GM23248 (cell line): ENCODE results near the gene GAK. TPM values are rescaled to one million over a fixed set of nuclear protein-coding genes. Genes with fewer than 3 reads are reported as not detected.
"Not testable (repeated sequence)": the region's sequence is repeated elsewhere in the genome, so short reads cannot be mapped to it uniquely, and the experiment has no call there.

ENCODE experiments used
- DNase-seq: peaks from one replicate; pipeline ENCODE4 v3.0.0-alpha.2; 2015
- H2AFZ ChIP-seq: fragments of 200-600 bp; sonication (generic); 2 replicates; pipeline ENCODE4 v1.6.1; 2016; ENCODE audit warnings: antibody characterized with exemption
- H3F3A ChIP-seq: fragments of 200-600 bp; sonication (generic); 2 replicates; pipeline ENCODE4 v1.6.1; 2016; ENCODE audit warnings: mild to moderate bottlenecking, antibody characterized with exemption, mixed run types; ENCODE audit not compliant: insufficient read depth
- H3K27ac ChIP-seq: fragments of 200-600 bp; sonication (generic); 2 replicates; pipeline ENCODE4 v1.5.1; 2016; ENCODE audit warnings: mild to moderate bottlenecking
- H3K27me3 ChIP-seq: fragments of 200-600 bp; sonication (generic); replicated peaks from 2 replicates; pipeline ENCODE4 v1.6.1; 2016; ENCODE audit warnings: mild to moderate bottlenecking; ENCODE audit not compliant: insufficient read depth
- H3K36me3 ChIP-seq: fragments of 200-600 bp; sonication (generic); 2 replicates; pipeline ENCODE4 v1.6.1; 2016; ENCODE audit warnings: low read depth, mild to moderate bottlenecking
- H3K4me1 ChIP-seq: fragments of 200-600 bp; sonication (generic); 2 replicates; pipeline ENCODE4 v1.6.1; 2016; ENCODE audit warnings: mild to moderate bottlenecking; ENCODE audit not compliant: insufficient read depth
- H3K4me2 ChIP-seq: fragments of 200-600 bp; sonication (generic); one replicate; pipeline ENCODE4 v1.6.1; 2016; ENCODE audit warnings: mild to moderate bottlenecking; ENCODE audit not compliant: unreplicated experiment
- H3K4me3 ChIP-seq: fragments of 200-600 bp; sonication (generic); 2 replicates; pipeline ENCODE4 v1.5.1; 2016; ENCODE audit warnings: mild to moderate bottlenecking
- H3K79me2 ChIP-seq: fragments of 200-600 bp; sonication (generic); 2 replicates; pipeline ENCODE4 v1.6.1; 2016; ENCODE audit warnings: mild to moderate bottlenecking; ENCODE audit not compliant: insufficient read depth
- H3K9ac ChIP-seq: fragments of 200-600 bp; sonication (generic); 2 replicates; pipeline ENCODE4 v1.6.1; 2016; ENCODE audit warnings: mild to moderate bottlenecking
- H3K9me2 ChIP-seq: fragments of 200-600 bp; sonication (generic); 2 replicates; pipeline ENCODE4 v1.6.1; 2016; ENCODE audit warnings: mixed run types, mild to moderate bottlenecking, moderate library complexity; ENCODE audit not compliant: insufficient read depth
- H3K9me3 ChIP-seq: fragments of 200-600 bp; sonication (generic); one replicate; pipeline ENCODE4 v1.6.1; 2017; ENCODE audit warnings: low read depth
- H4K20me1 ChIP-seq: fragments of 200-600 bp; sonication (generic); 2 replicates; pipeline ENCODE4 v1.6.0; 2016; ENCODE audit not compliant: insufficient read depth
- EZH2 ChIP-seq: fragments of 200-600 bp; sonication (generic); IDR thresholded peaks from 2 replicates; pipeline ENCODE4 v1.6.1; 2018; ENCODE audit warnings: antibody characterized with exemption, mild to moderate bottlenecking; ENCODE audit not compliant: insufficient read depth, poor library complexity, severe bottlenecking
- EZH2phosphoT487 ChIP-seq: fragments of 200-600 bp; sonication (generic); IDR thresholded peaks from 2 replicates; pipeline ENCODE4 v1.6.1; 2018; ENCODE audit warnings: antibody characterized with exemption, moderate library complexity, mild to moderate bottlenecking, low read depth; ENCODE audit not compliant: insufficient read depth
- WGBS, 2 experiments: methylation state at CpG; one replicate each; pipeline ENCODE4 v1.1.6; 2015 to 2017; ENCODE audit warnings: low lambda C conversion rate in 2 of 2, low coverage in 1 of 2; ENCODE audit errors: missing lambda C conversion rate in 2 of 2; 5-methylcytosine and 5-hydroxymethylcytosine counted together
- in situ Hi-C: fragments of 300-500 bp; cut with MboI; formaldehyde crosslinking; loops from 2 replicates; pipeline ENCODE4 v1.15.0; 2020
- polyA plus RNA-seq: library from polyadenylated mRNA; unstranded; fragments of >200 nt; fragmentation: Nextera tagmentation; extraction: Ambion mirVana; gene quantifications from 2 replicates; pipeline ENCODE4 v1.2.1, GENCODE V29; 2016
- total RNA-seq: library from RNA; depleted of rRNA; stranded (reverse); fragments of >200 nt; shearing (Covaris generic); gene quantifications from 2 replicates; pipeline ENCODE4 v1.2.3, GENCODE V29; 2014

GAK gene
- total and polyA plus RNA-seq, 2 experiments from 2014 or later: 41.1 to 86.7 TPM

- no peak overlapping the region for H3K4me3 ChIP-seq
- no peaks in the 10 kb centered on the region for H3K9me2 ChIP-seq
- no peak for TF ChIP-seq EZH2
- TF ChIP-seq EZH2phosphoT487: no peak
- DNase-seq: no peak
- no peaks in the 10 kb centered on the region for H3K36me3 ChIP-seq
- peak overlapping the region; percentile 93 for H3K4me2 ChIP-seq
- peaks cover 20% of the 10 kb centered on the region for H3F3A ChIP-seq
- peaks cover 32% of the 10 kb centered on the region for H3K4me1 ChIP-seq
- no peaks in the 10 kb centered on the region for H4K20me1 ChIP-seq
- H3K27me3 ChIP-seq: no peaks in the 10 kb centered on the region
- peaks cover 89% of the 10 kb centered on the region for H3K79me2 ChIP-seq
- no peak overlapping the region for H2AFZ ChIP-seq
- WGBS, 2 experiments: 91 to 94% methylated on average over 17 of the region's 17 CpGs
- no peak overlapping the region; the same call in 1 of the 2 replicates for H3K9ac ChIP-seq
- in situ Hi-C loops: no loop called here
- H3K27ac ChIP-seq: peak overlapping the region; percentile 84
- H3K9me3 ChIP-seq: no peaks in the 10 kb centered on the region
Observed at GRCh38 chr4:929096-929765, 2.9 kb downstream of the GAK start.

GRCh38 chr4:927566-927965, 4.5 kb downstream of the GAK start:
- Histone ChIP-seq H3F3A (peaks cover 20% of the 10 kb centered on the region), H3K79me2 (peaks cover 89% of the 10 kb centered on the region), H3K4me1 (peaks cover 29% of the 10 kb centered on the region)
- H3K36me3 ChIP-seq, H3K9me2 ChIP-seq, H3K27ac ChIP-seq, H3K9ac ChIP-seq, H2AFZ ChIP-seq, in situ Hi-C loops, H4K20me1 ChIP-seq, H3K9me3 ChIP-seq, H3K4me3 ChIP-seq, H3K4me2 ChIP-seq, H3K27me3 ChIP-seq: not testable (repeated sequence)
- peak; percentile 11 for DNase-seq
- 84 to 92% methylated on average over 6 to 21 of the region's 21 CpGs for WGBS, 2 experiments

- H3K27me3 ChIP-seq: no peaks in the 10 kb centered on the region
- TF ChIP-seq EZH2 (no peak), EZH2phosphoT487 (no peak)
- in situ Hi-C loops: no loop called here
- peaks cover 20% of the 10 kb centered on the region for H3F3A ChIP-seq
- H3K4me3 ChIP-seq: no peak overlapping the region
- no peak overlapping the region for H3K9ac ChIP-seq
- H4K20me1 ChIP-seq: no peaks in the 10 kb centered on the region
- H3K27ac ChIP-seq: no peak overlapping the region
- no peaks in the 10 kb centered on the region for H3K9me3 ChIP-seq
- H3K36me3 ChIP-seq: no peaks in the 10 kb centered on the region
- H3K9me2 ChIP-seq: no peaks in the 10 kb centered on the region
- peaks cover 29% of the 10 kb centered on the region for H3K4me1 ChIP-seq
- H2AFZ ChIP-seq: no peak overlapping the region
- DNase-seq: peak; percentile 38
- 70 to 78% methylated on average over 5 to 17 of the region's 17 CpGs for WGBS, 2 experiments
- no peak overlapping the region for H3K4me2 ChIP-seq
- peaks cover 92% of the 10 kb centered on the region for H3K79me2 ChIP-seq
Observed at GRCh38 chr4:926538-926937, 5.6 kb downstream of the GAK start.

- no peaks in the 10 kb centered on the region for H4K20me1 ChIP-seq
- WGBS, 2 experiments: 77 to 83% methylated on average over 24 to 26 of the region's 26 CpGs
Observed at GRCh38 chr4:925771-926500, 6.2 kb downstream of the GAK start.

More at GRCh38 chr4:925771-926500, 6.2 kb downstream of the GAK start:
- TF ChIP-seq EZH2phosphoT487 (no peak), EZH2 (no peak)
- peaks cover 20% of the 10 kb centered on the region for H3F3A ChIP-seq
- peaks cover 92% of the 10 kb centered on the region for H3K79me2 ChIP-seq
- DNase-seq: no peak
- no peaks in the 10 kb centered on the region for H3K9me2 ChIP-seq
- no peaks in the 10 kb centered on the region for H3K27me3 ChIP-seq
- peaks cover 29% of the 10 kb centered on the region for H3K4me1 ChIP-seq
- no peak overlapping the region for H3K9ac ChIP-seq
- in situ Hi-C loops: no loop called here
- H2AFZ ChIP-seq: no peak overlapping the region
- no peak overlapping the region for H3K4me3 ChIP-seq
- H3K36me3 ChIP-seq: no peaks in the 10 kb centered on the region
- H3K9me3 ChIP-seq: no peaks in the 10 kb centered on the region
- no peak overlapping the region for H3K4me2 ChIP-seq
- H3K27ac ChIP-seq: no peak overlapping the region
